Body of pancreas (tissue), 4 donors: ENCODE data around the gene ABCC8.

Experiments used
- POLR2A ChIP-seq, 3 donors: fragments of 450-650 bp; IDR thresholded peaks; one replicate each; pipeline ENCODE4 v1.6.1; 2016; ENCODE audit warnings: antibody characterized with exemption in 3 of 3, mild to moderate bottlenecking in 2 of 3
- TF ChIP-seq, protein P1 (sequence below), 7 experiments: fragments of 450-650 bp in 4 of 7; fragments of 200-600 bp in 3 of 7; sonication (generic) in 3 of 7; IDR thresholded peaks; one replicate each; pipeline ENCODE4 v1.5.1; 2016 to 2019; ENCODE audit warnings: antibody characterized with exemption in 7 of 7

GRCh38 chr11:17506314-17506713 is 29.7 kb upstream of the ABCC8 start:
- TF ChIP-seq, protein P1, sequence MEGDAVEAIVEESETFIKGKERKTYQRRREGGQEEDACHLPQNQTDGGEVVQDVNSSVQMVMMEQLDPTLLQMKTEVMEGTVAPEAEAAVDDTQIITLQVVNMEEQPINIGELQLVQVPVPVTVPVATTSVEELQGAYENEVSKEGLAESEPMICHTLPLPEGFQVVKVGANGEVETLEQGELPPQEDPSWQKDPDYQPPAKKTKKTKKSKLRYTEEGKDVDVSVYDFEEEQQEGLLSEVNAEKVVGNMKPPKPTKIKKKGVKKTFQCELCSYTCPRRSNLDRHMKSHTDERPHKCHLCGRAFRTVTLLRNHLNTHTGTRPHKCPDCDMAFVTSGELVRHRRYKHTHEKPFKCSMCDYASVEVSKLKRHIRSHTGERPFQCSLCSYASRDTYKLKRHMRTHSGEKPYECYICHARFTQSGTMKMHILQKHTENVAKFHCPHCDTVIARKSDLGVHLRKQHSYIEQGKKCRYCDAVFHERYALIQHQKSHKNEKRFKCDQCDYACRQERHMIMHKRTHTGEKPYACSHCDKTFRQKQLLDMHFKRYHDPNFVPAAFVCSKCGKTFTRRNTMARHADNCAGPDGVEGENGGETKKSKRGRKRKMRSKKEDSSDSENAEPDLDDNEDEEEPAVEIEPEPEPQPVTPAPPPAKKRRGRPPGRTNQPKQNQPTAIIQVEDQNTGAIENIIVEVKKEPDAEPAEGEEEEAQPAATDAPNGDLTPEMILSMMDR (IDR thresholded peaks at IDR 0.05): no peak
- TF ChIP-seq POLR2A (IDR thresholded peaks at IDR 0.05): no peak
